ENCODE results near the gene PNN.

- TF ChIP-seq CTCF (IDR thresholded peaks at IDR 0.05) (no peak), POLR2A (IDR thresholded peaks at IDR 0.05) (no peak), POLR2AphosphoS5 (IDR thresholded peaks at IDR 0.05) (no peak)
Observed at GRCh38 chr14:39229222-39229543, 54.1 kb downstream of the PNN start.
